CD4-positive, CD25-positive, alpha-beta regulatory T cell (primary cell): ENCODE measurements around the gene ADAM12. TPM values are rescaled to one million over a fixed set of nuclear protein-coding genes. Genes with fewer than 3 reads are reported as not detected.
A peak's percentile ranks its signal among the peaks of the same experiment; 100 is the strongest.

ENCODE experiments used
- ATAC-seq, 2 donors: fragments of 150-1000 bp; cut with Tn5 transposase; one replicate each; pipeline ENCODE4 v1.10.0; 2021; ENCODE audit warnings: low read depth in 2 of 2, moderate number of reproducible peaks in 2 of 2, moderate library complexity in 1 of 2
- DNase-seq, 3 donors: peaks; one replicate each; pipeline versions ENCODE4 v3.0.0 to v3.0.0-alpha.2; 2012 to 2022; ENCODE audit warnings: mixed read lengths in 1 of 3
- H3K27ac ChIP-seq: one replicate; pipeline ENCODE4 v1.7.0; 2013; ENCODE audit warnings: mild to moderate bottlenecking, low read length; ENCODE audit not compliant: insufficient read depth, poor library complexity, severe bottlenecking
- H3K27me3 ChIP-seq: one replicate; pipeline ENCODE4 v1.7.0; 2013; ENCODE audit warnings: low read length; ENCODE audit not compliant: control insufficient read depth, insufficient read depth
- H3K36me3 ChIP-seq: one replicate; pipeline ENCODE4 v1.7.0; 2013; ENCODE audit warnings: mild to moderate bottlenecking, low read length, moderate library complexity; ENCODE audit not compliant: control insufficient read depth, insufficient read depth
- H3K4me1 ChIP-seq: 2 replicates; pipeline ENCODE4 v1.7.0; 2013; ENCODE audit warnings: mild to moderate bottlenecking, low read length; ENCODE audit not compliant: insufficient read depth, control insufficient read depth, poor library complexity, severe bottlenecking
- H3K4me3 ChIP-seq: one replicate; pipeline ENCODE4 v1.7.0; 2013; ENCODE audit warnings: low read depth, mild to moderate bottlenecking, low read length, moderate library complexity
- H3K9me3 ChIP-seq, 2 experiments: 1 replicate in 1 of 2; 2 replicates in 1 of 2; pipeline ENCODE4 v1.7.0; 2013; ENCODE audit warnings: low read length in 2 of 2, mild to moderate bottlenecking in 1 of 2, moderate library complexity in 1 of 2; ENCODE audit not compliant: control insufficient read depth in 2 of 2
- H3K27ac Mint-ChIP-seq, 3 donors: one replicate each; pipeline ENCODE4 v1.8.0; 2020 to 2022; ENCODE audit warnings: mild to moderate bottlenecking in 3 of 3, mixed read lengths in 3 of 3, moderate library complexity in 2 of 3
- H3K27me3 Mint-ChIP-seq: one replicate; pipeline ENCODE4 v1.8.0; 2022; ENCODE audit warnings: mild to moderate bottlenecking, mixed read lengths
- H3K36me3 Mint-ChIP-seq: one replicate; pipeline ENCODE4 v1.8.0; 2020; ENCODE audit warnings: mixed read lengths
- H3K4me1 Mint-ChIP-seq, 4 donors: one replicate each; pipeline ENCODE4 v1.8.0; 2020 to 2022; ENCODE audit warnings: mixed read lengths in 4 of 4, mild to moderate bottlenecking in 1 of 4
- H3K4me3 Mint-ChIP-seq, 4 donors: one replicate each; pipeline ENCODE4 v1.8.0; 2020 to 2022; ENCODE audit warnings: mild to moderate bottlenecking in 4 of 4, mixed read lengths in 4 of 4, moderate library complexity in 3 of 4
- H3K9me3 Mint-ChIP-seq, 7 donors: one replicate each; pipeline ENCODE4 v1.8.0; 2020 to 2022; ENCODE audit warnings: mixed read lengths in 7 of 7, mild to moderate bottlenecking in 3 of 7, moderate library complexity in 2 of 7
- polyA plus RNA-seq, 4 donors: library from polyadenylated mRNA; unstranded; fragments of 300-500 nt; fragmentation: Illumina TruSeq; gene quantifications; one replicate each; pipeline ENCODE4 v1.2.3, GENCODE V29; 2021
- total RNA-seq: library from RNA; stranded (reverse); gene quantifications from one replicate; pipeline ENCODE4 v1.2.3, GENCODE V29; 2022

The ADAM12 gene
- total and polyA plus RNA-seq, 5 donors from 2014 or later = 1.3 to 3.8 (median 1.9) TPM

DNA sequence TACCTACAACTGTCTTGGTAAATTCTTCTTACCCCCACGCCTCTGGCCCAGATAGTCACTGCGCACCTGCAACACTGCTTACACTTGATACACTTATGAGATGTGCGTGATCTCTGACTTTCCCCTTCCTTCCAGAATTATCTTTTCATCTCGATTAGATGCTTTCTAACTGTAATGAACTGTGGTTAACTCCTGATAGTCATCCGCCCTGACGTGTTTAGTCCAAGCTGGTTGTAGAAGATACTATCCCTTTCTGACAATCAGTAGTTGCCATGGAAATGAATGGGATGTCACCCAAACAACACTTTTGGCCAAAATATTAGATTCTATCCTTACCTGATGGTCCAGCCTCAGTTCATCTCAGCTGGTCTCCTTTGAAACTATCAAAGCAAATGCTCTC, 241.5 kb downstream of the ADAM12 start:
- Histone ChIP-seq H3K4me3 (no peak overlapping the region), H3K9me3 (peaks cover 0 to 8% of the 10 kb centered on the region in 2 experiments), H3K36me3 (no peaks in the 10 kb centered on the region), H3K4me1 (no peaks in the 10 kb centered on the region), H3K27me3 (no peaks in the 10 kb centered on the region), H3K27ac (no peak overlapping the region)
- Mint-ChIP-seq H3K27me3 (no peaks in the 10 kb centered on the region), H3K4me3 (no peak overlapping the region), H3K36me3 (no peaks in the 10 kb centered on the region), H3K4me1 (peaks cover 0 to 1% (median 0%) of the 10 kb centered on the region in 4 donors), H3K9me3 (peaks cover 0 to 12% (median 2%) of the 10 kb centered on the region in 7 donors), H3K27ac (no peak overlapping the region)
- ATAC-seq (no peak), DNase-seq (no peak)

DNA sequence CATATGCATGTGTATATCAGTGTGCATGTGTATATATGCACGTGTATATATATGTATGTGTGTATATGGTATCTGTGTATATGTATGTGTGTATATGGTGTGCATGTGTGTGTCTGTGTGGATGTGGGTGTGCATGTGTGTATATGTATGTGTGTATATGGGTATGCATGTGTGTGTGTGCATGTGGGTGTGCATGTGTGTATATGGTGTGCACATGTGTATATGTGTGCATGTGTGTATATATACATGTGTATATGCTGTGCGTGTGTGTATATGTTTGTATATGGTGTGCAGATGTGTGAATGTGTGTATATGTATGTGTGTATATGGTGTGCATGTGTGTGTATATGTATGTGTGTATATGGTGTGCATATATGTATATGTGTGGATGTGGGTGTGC, 245.2 kb downstream of the ADAM12 start:
- Mint-ChIP-seq H3K36me3 (no peaks in the 10 kb centered on the region), H3K27ac (no peak overlapping the region), H3K27me3 (no peaks in the 10 kb centered on the region), H3K4me1 (peaks cover 0 to 1% (median 0%) of the 10 kb centered on the region in 4 donors), H3K4me3 (no peak overlapping the region), H3K9me3 (peaks cover 0 to 2% (median 0%) of the 10 kb centered on the region in 7 donors)
- Histone ChIP-seq H3K4me1 (no peaks in the 10 kb centered on the region), H3K36me3 (no peaks in the 10 kb centered on the region), H3K4me3 (no peak overlapping the region), H3K9me3 (no peaks in the 10 kb centered on the region), H3K27me3 (no peaks in the 10 kb centered on the region), H3K27ac (no peak overlapping the region)
- DNase-seq (no peak), ATAC-seq (no peak)

DNA sequence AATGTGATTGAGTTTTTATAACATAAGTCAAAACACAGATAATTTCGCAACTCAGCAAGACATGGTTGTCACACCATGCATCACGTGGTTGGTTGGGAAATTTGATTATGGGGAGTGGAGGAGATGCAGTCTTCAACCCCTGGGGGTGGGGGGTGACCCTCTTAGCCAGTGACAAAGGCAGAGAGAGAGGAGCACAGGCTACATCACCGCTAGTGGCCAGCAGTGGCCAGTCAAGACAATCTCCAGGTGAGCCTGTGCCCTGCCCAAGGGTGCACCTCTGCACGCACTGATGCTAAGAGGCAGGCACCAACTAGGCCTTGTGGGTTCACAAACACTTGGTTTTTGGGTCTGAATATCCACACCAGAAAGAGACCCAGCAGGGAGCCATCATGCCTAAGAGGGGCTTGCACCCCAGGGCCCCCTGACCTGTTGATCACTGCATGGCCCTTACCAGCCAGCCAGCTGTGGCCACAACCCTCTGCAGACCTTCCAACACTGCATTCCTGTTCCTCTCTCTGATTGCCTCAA, 247.5 kb downstream of the ADAM12 start:
- no peaks in the 10 kb centered on the region for H3K36me3 ChIP-seq
- no peaks in the 10 kb centered on the region for H3K9me3 ChIP-seq
- H3K4me3 ChIP-seq = no peak overlapping the region
- Mint-ChIP-seq H3K27me3 (no peaks in the 10 kb centered on the region), H3K36me3 (no peaks in the 10 kb centered on the region), H3K27ac (no peak overlapping the region), H3K4me1 (peaks cover 3 to 19% (median 15%) of the 10 kb centered on the region in 4 donors), H3K9me3 (peaks cover 0 to 2% (median 0%) of the 10 kb centered on the region in 7 donors), H3K4me3 (no peak overlapping the region)
- no peaks in the 10 kb centered on the region for H3K27me3 ChIP-seq
- H3K27ac ChIP-seq = no peak overlapping the region
- peaks cover 17% of the 10 kb centered on the region for H3K4me1 ChIP-seq
- no peak for DNase-seq
- no peak for ATAC-seq

DNA sequence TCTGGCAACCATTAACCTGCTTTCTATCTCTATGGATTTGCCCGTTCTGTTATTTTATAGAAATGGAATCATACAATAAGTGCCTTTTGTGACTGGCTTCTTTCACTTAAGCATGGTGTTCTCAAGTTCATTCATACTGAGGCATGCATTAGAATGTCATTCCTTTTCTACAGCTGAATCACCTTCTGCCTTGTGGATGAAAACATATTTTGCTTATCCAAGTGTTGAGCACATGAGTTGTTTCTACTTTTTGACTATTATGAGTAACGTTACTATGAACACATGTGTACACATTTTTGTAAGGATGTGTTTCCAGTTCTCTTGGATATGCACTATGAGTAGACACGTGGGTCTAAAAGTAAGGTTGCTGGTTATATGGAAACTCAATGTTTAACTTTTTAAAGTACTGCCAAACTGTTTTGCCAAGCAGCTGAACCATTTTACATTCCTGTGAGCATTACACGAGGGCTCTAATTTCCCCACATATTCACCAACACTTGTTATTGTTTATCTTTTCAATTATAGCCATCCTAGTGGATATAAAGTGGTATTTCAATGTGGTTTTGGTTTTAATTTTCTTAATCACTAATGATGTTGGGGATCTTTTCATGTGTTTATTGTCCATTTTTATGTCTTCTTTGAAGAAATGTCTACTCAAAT, 250.6 kb downstream of the ADAM12 start:
- H3K27ac ChIP-seq = no peak overlapping the region
- no peak overlapping the region for H3K4me3 ChIP-seq
- no peak for ATAC-seq
- Mint-ChIP-seq H3K36me3 (no peaks in the 10 kb centered on the region), H3K4me1 (peaks cover 6 to 34% (median 20%) of the 10 kb centered on the region in 4 donors), H3K4me3 (peak overlapping the region in 1 of 4 donors; percentile 3), H3K27ac (no peak overlapping the region), H3K9me3 (peaks cover 0 to 1% (median 0%) of the 10 kb centered on the region in 7 donors), H3K27me3 (no peaks in the 10 kb centered on the region)
- DNase-seq = no peak
- no peaks in the 10 kb centered on the region for H3K9me3 ChIP-seq
- no peaks in the 10 kb centered on the region for H3K36me3 ChIP-seq
- H3K27me3 ChIP-seq = no peaks in the 10 kb centered on the region
- H3K4me1 ChIP-seq = peaks cover 20% of the 10 kb centered on the region

DNA sequence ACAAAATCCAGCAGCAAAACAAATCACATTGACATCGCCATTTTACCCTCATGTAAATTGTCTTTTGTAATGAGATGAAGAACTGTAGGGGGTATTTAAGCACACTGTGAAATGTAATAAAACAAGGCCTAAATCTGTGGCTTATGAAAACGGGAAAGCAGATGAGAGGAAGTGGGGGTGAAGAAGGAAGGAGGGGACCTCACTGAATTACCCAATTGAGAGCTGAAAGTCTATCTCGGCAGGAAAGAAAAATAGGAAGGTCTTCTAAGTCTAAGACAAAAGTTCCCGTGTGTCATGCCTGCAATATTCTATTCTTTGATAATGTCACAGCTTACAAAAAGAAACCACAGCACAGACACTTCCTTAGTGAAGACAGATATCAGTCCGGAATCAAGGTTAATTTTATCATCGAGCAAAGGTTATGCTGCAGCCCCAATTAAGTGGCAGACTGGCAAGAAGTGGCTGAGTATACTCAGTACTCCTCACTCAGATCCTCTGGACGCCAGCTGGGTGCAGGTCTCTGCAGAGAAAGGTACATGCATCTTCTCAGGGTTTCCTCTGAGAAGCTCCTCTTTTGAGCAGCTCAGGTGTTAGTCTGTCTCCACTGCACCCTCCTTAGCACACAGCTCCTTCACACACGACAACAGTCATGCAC, 252.2 kb downstream of the ADAM12 start:
- peaks cover 20% of the 10 kb centered on the region for H3K4me1 ChIP-seq
- H3K27ac Mint-ChIP-seq = peak overlapping the region; percentile 57 to 76 (median 70)
- H3K36me3 Mint-ChIP-seq = no peaks in the 10 kb centered on the region
- H3K4me1 Mint-ChIP-seq = peaks cover 6 to 34% (median 20%) of the 10 kb centered on the region in 4 donors
- no peaks in the 10 kb centered on the region for H3K27me3 Mint-ChIP-seq
- no peaks in the 10 kb centered on the region for H3K36me3 ChIP-seq
- no peaks in the 10 kb centered on the region for H3K9me3 Mint-ChIP-seq
- DNase-seq (peak in 1 of 3 donors; percentile 11), ATAC-seq (peak; percentile 36 to 52)
- peak overlapping the region; percentile 55 for H3K27ac ChIP-seq
- no peaks in the 10 kb centered on the region for H3K9me3 ChIP-seq
- H3K4me3 Mint-ChIP-seq = peak overlapping the region; percentile 3 to 82 (median 28)
- H3K27me3 ChIP-seq = no peaks in the 10 kb centered on the region
- peak overlapping the region; percentile 73 for H3K4me3 ChIP-seq

DNA sequence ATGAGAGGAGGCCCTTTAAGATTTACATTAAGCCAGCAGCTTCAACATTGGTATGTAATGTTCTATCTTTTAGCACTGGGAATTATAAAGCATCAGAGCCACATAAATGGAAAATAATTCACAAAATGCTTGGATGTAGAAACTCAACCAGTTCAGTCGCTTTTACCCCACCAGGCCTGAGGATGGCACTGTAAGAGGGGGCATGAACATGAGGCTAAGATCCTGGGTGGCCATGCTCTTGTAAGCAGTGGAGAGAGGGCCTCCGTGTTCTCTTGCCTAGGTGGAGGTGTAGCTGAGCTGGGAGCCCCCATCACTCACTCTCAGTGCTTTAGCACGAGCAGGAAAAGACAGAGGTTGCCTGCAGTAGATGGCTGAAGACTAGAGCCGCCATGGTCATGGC, 253.1 kb downstream of the ADAM12 start:
- H3K27me3 ChIP-seq = no peaks in the 10 kb centered on the region
- no peak overlapping the region for H3K27ac ChIP-seq
- ATAC-seq (peak in 1 of 2 donors; percentile 42), DNase-seq (peak in 1 of 3 donors; percentile 8)
- H3K27ac Mint-ChIP-seq = peak overlapping the region in 1 of 3 donors; percentile 70
- H3K27me3 Mint-ChIP-seq = no peaks in the 10 kb centered on the region
- no peaks in the 10 kb centered on the region for H3K9me3 Mint-ChIP-seq
- H3K4me1 ChIP-seq = peaks cover 20% of the 10 kb centered on the region
- H3K9me3 ChIP-seq = no peaks in the 10 kb centered on the region
- H3K4me3 Mint-ChIP-seq = peak overlapping the region in 2 of 4 donors; percentile 8 to 82
- H3K4me1 Mint-ChIP-seq = peaks cover 6 to 34% (median 20%) of the 10 kb centered on the region in 4 donors
- H3K36me3 ChIP-seq = no peaks in the 10 kb centered on the region
- no peak overlapping the region for H3K4me3 ChIP-seq
- no peaks in the 10 kb centered on the region for H3K36me3 Mint-ChIP-seq

DNA sequence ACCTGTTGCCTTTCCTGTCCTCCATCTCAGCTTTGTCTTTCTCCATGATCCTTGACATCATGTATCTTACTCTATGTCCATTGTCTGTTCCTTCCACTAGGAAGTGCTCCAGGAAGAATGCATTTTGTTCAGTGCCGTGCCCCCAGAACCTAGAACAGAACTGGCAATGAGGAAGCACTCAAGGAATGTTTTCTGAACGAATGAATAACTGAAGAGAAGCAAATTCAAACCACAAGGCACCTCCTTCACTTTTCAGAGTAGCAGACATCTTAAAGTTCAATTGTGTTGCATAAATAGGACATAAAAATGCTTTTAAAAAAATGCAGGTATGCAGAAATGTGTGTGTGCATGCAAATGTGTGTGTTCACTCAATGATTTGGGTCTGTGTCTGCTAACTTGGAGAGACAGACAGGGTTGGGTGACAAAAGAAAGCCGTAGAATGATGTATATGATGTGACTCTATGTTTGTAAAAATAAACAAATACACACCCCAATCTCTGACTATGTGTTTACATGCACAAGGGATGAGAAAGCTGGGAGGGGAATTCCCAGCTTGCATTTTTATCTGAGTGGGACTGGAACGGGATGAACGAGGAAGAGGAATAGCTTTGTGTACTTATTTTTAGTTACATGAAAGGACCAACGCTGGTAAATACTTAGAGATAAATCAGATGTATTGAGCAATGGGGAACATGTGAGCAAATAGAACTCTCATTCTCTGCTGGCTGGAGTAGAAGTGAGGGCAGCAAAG, 254.2 kb downstream of the ADAM12 start:
- Histone ChIP-seq H3K4me3 (no peak overlapping the region), H3K27ac (no peak overlapping the region), H3K36me3 (no peaks in the 10 kb centered on the region), H3K4me1 (peaks cover 20% of the 10 kb centered on the region), H3K9me3 (no peaks in the 10 kb centered on the region), H3K27me3 (no peaks in the 10 kb centered on the region)
- Mint-ChIP-seq H3K36me3 (no peaks in the 10 kb centered on the region), H3K4me3 (peak overlapping the region in 1 of 4 donors; percentile 2), H3K27me3 (no peaks in the 10 kb centered on the region), H3K27ac (no peak overlapping the region), H3K4me1 (peaks cover 6 to 34% (median 20%) of the 10 kb centered on the region in 4 donors), H3K9me3 (no peaks in the 10 kb centered on the region)
- ATAC-seq (no peak), DNase-seq (no peak)
